Measurements from ENCODE around the gene NKX2-2.

DNA sequence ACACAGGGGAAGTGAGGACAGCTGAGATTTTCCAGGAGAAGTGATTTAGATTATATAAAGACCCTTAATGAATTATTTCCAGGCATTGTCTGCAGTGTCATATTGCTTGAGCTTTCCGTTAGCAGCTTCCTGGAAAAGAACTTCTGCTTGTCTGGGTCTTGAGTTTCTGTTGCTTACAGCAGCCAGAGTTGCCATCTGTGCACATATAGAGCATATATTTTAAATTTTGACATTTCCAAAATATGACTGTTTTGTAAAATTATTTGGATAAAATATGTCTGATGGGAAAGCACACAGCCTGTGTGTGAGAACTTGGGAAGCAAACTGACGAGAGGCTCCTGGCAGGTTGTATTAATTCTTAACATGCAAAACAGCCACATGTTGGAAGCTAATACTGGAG lies 21.0 kb upstream of the NKX2-2 start:
- TF ChIP-seq POLR2A (IDR thresholded peaks at IDR 0.05; ENCODE audit: low read depth) (no peak), POLR2AphosphoS5 (IDR thresholded peaks at IDR 0.05) (no peak)
